Esophagus muscularis mucosa (tissue), 4 donors: ENCODE data around the gene ARID1B. TPM values are rescaled to one million over a fixed set of nuclear protein-coding genes. Genes with fewer than 3 reads are reported as not detected.

ENCODE experiments used
- DNase-seq: peaks from one replicate; pipeline ENCODE4 v3.0.0-alpha.2; 2017; ENCODE audit errors: extremely low spot score
- H3K27ac ChIP-seq, 4 donors: fragments of 200-600 bp; sonication (generic); replicated peaks in 1 of 4; 1 replicate in 3 of 4; 2 replicates in 1 of 4; pipeline ENCODE4 v1.5.1; 2016 to 2019; ENCODE audit warnings: mild to moderate bottlenecking in 1 of 4
- H3K27me3 ChIP-seq, 4 donors: fragments of 200-600 bp; sonication (generic); one replicate each; pipeline versions ENCODE4 v1.5.1 to v1.6.0; 2016 to 2019
- H3K36me3 ChIP-seq, 4 donors: fragments of 200-600 bp; sonication (generic); one replicate each; pipeline ENCODE4 v1.5.1; 2016 to 2019
- H3K4me1 ChIP-seq, 4 donors: fragments of 200-600 bp; sonication (generic); one replicate each; pipeline ENCODE4 v1.5.1; 2016 to 2019
- H3K4me3 ChIP-seq, 4 donors: fragments of 200-600 bp; sonication (generic); 1 replicate in 2 of 4; 2 replicates in 2 of 4; pipeline ENCODE4 v1.5.1; 2016 to 2019; ENCODE audit warnings: mild to moderate bottlenecking in 4 of 4, moderate library complexity in 1 of 4
- H3K9me3 ChIP-seq, 4 donors: fragments of 200-600 bp; sonication (generic); 1 replicate in 3 of 4; 2 replicates in 1 of 4; pipeline ENCODE4 v1.5.1; 2016 to 2019
- CTCF ChIP-seq, 3 experiments: fragments of 200-600 bp in 2 of 3; fragments of 450-650 bp in 1 of 3; sonication (generic) in 2 of 3; IDR thresholded peaks; one replicate each; pipeline ENCODE4 v1.5.1; 2017 to 2019; ENCODE audit warnings: antibody characterized with exemption in 3 of 3, mild to moderate bottlenecking in 2 of 3, moderate library complexity in 1 of 3
- EP300 ChIP-seq: sonication (generic); formaldehyde crosslinking; IDR thresholded peaks from one replicate; pipeline ENCODE4 v1.6.1; 2017; ENCODE audit warnings: antibody characterized with exemption
- POLR2A ChIP-seq: fragments of 450-650 bp; IDR thresholded peaks from one replicate; pipeline ENCODE4 v1.6.1; 2017; ENCODE audit warnings: antibody characterized with exemption, moderate library complexity, mild to moderate bottlenecking, low read depth
- POLR2AphosphoS5 ChIP-seq, 2 donors: sonication (generic); formaldehyde crosslinking; IDR thresholded peaks; one replicate each; pipeline ENCODE4 v1.6.1; 2017; ENCODE audit warnings: antibody characterized with exemption in 2 of 2
- WGBS: methylation state at CpG from one replicate; pipeline ENCODE4 v1.1.5; 2018; 5-methylcytosine and 5-hydroxymethylcytosine counted together
- intact Hi-C: fragments of 100-400 bp; cut with DNase I; formaldehyde crosslinking; loops from one replicate; pipeline ENCODE4 v1.15.1; 2023
- total RNA-seq, 4 donors: library from RNA; depleted of rRNA; stranded (reverse); fragments of >200 nt; gene quantifications; one replicate each; pipeline versions ENCODE4 v1.1.0 to v1.2.1, GENCODE V29; 2016

ARID1B gene
- total RNA-seq, 4 donors from 2014 or later, result 55.0 to 87.2 (median 72.7) TPM

DNA sequence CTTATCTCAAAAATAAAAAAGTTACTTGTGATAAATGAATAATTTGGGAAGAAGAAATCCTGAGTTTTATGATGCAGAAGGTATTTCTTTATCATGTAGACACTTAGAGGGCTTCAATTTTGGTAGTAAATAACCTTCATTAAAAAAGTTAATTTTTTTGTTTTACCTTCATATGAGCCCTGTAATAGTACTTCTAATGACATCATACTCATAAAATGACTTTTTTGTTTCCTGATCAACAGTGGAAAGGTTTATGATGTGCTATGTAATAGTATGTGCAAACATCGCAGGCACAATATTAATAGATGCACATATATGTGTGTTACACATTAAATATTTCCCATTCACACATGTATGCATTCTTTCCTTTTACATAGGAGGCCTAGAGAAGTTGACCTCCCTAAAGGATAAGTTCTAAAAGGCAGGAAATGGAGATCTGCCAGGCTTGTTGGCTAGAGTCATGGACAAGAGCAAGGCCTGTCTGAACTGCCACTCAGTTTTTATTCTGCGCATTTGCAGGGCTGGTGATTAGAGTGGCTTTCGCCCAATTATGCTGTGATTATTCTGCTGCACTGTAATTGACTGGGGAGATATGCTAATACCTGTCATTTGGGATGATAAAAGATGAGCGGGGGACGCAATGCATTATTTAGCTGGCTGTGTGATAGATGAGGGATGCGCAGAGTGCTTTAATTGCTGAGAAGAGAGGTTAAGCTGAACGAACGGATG lies 273.5 kb downstream of the ARID1B start:
- Histone ChIP-seq H3K9me3 (no peaks in the 10 kb centered on the region), H3K27ac (no peak overlapping the region), H3K36me3 (no peaks in the 10 kb centered on the region), H3K4me1 (peaks cover 17 to 26% (median 25%) of the 10 kb centered on the region in 4 donors), H3K27me3 (no peaks in the 10 kb centered on the region), H3K4me3 (no peak overlapping the region)
- TF ChIP-seq POLR2A, result no peak
- no peak for TF ChIP-seq POLR2AphosphoS5 (IDR thresholded peaks at IDR 0.05)
- no peak for TF ChIP-seq EP300
- no peak for TF ChIP-seq CTCF (IDR thresholded peaks at IDR 0.05)
- DNase-seq, result no peak
- intact Hi-C loops, result no loop called here
- 83% methylated on average over 8 of the region's 8 CpGs for WGBS

GRCh38 chr6:157054531-157054979 lies 277.4 kb downstream of the ARID1B start:
- 87% methylated on average over 4 of the region's 4 CpGs for WGBS
- intact Hi-C loops, result no loop called here
- H3K4me3 ChIP-seq, result no peak overlapping the region

DNA sequence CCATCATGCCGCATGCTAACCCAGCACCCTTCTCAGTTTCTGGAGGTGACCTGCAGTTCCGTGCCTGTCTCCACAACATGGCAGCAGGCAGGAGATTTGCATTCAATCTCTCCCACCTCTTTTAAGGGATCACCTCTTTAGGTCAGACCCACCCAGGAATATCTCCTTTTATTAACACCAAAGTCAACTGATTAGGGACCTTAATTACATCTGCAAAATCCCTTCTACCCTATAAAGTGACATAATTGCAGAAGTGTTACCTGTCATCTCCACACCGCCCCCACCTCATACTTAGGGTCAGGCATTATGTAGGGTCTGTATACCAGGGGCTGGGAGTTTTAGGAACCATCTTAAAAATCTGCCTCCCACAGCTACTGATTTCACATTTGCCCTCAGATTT lies 278.7 kb downstream of the ARID1B start:
- no peaks in the 10 kb centered on the region for H3K9me3 ChIP-seq
- DNase-seq, result no peak
- H3K36me3 ChIP-seq, result no peaks in the 10 kb centered on the region
- peaks cover 14 to 22% (median 19%) of the 10 kb centered on the region in 4 donors for H3K4me1 ChIP-seq
- no peaks in the 10 kb centered on the region for H3K27me3 ChIP-seq
- no peak overlapping the region for H3K4me3 ChIP-seq
- TF ChIP-seq POLR2AphosphoS5 (IDR thresholded peaks at IDR 0.05), result no peak
- no peak for TF ChIP-seq POLR2A
- no peak for TF ChIP-seq EP300
- no peak for TF ChIP-seq CTCF (IDR thresholded peaks at IDR 0.05)
- 100% methylated on average over 3 of the region's 3 CpGs for WGBS
- no peak overlapping the region for H3K27ac ChIP-seq
- intact Hi-C loops, result no loop called here

More at GRCh38 chr6:157054531-157054979, 277.4 kb downstream of the ARID1B start:
- TF ChIP-seq CTCF (IDR thresholded peaks at IDR 0.05) (no peak), POLR2AphosphoS5 (IDR thresholded peaks at IDR 0.05) (no peak), POLR2A (no peak), EP300 (no peak)
- Histone ChIP-seq H3K9me3 (no peaks in the 10 kb centered on the region), H3K27me3 (no peaks in the 10 kb centered on the region), H3K4me1 (peaks cover 3 to 12% (median 9%) of the 10 kb centered on the region in 4 donors), H3K36me3 (no peaks in the 10 kb centered on the region), H3K27ac (no peak overlapping the region)
- DNase-seq, result no peak

- no peaks in the 10 kb centered on the region for H3K36me3 ChIP-seq
- H3K27me3 ChIP-seq, result no peaks in the 10 kb centered on the region
- no peak overlapping the region for H3K4me3 ChIP-seq
- WGBS, result 61% methylated on average over 1 of the region's 1 CpG
- intact Hi-C loops, result no loop called here
- H3K27ac ChIP-seq, result no peak overlapping the region
- H3K4me1 ChIP-seq, result peaks cover 11 to 23% (median 20%) of the 10 kb centered on the region in 4 donors
- DNase-seq, result no peak
- no peak for TF ChIP-seq POLR2AphosphoS5 (IDR thresholded peaks at IDR 0.05)
- TF ChIP-seq CTCF (IDR thresholded peaks at IDR 0.05), result no peak
- TF ChIP-seq EP300, result no peak
- no peak for TF ChIP-seq POLR2A
- H3K9me3 ChIP-seq, result no peaks in the 10 kb centered on the region
These were observed 279.1 kb downstream of the ARID1B start for GRCh38 chr6:157056275-157056674.
